ENCODE data around the gene POLR2L.

POLR2L gene

GRCh38 chr11:839875-840617 is 2.3 kb downstream of the POLR2L start:
- H3K4me1 Mint-ChIP-seq, result peaks cover 43% of the 10 kb centered on the region
- H3K36me3 Mint-ChIP-seq, result peaks cover 14% of the 10 kb centered on the region
- peak overlapping the region; percentile 89 for H3K4me3 Mint-ChIP-seq
- no peak for ATAC-seq
- H3K27ac Mint-ChIP-seq, result peak overlapping the region; percentile 84
- H3K9me3 Mint-ChIP-seq, result no peaks in the 10 kb centered on the region
- H3K27me3 Mint-ChIP-seq, result peaks cover 19% of the 10 kb centered on the region

- Mint-ChIP-seq H3K27ac (no peak overlapping the region), H3K4me3 (no peak overlapping the region), H3K27me3 (peaks cover 12% of the 10 kb centered on the region), H3K4me1 (peaks cover 41% of the 10 kb centered on the region), H3K36me3 (peaks cover 14% of the 10 kb centered on the region), H3K9me3 (no peaks in the 10 kb centered on the region)
- no peak for ATAC-seq
These were observed 3.1 kb downstream of the POLR2L start for GRCh38 chr11:839280-839623.

GRCh38 chr11:838441-839279 is 3.7 kb downstream of the POLR2L start:
- Mint-ChIP-seq H3K9me3 (no peaks in the 10 kb centered on the region), H3K4me3 (no peak overlapping the region), H3K27ac (no peak overlapping the region), H3K27me3 (peaks cover 6% of the 10 kb centered on the region), H3K4me1 (peaks cover 43% of the 10 kb centered on the region), H3K36me3 (peaks cover 14% of the 10 kb centered on the region)
- ATAC-seq, result no peak

GRCh38 chr11:837990-838307 is 4.4 kb downstream of the POLR2L start:
- Mint-ChIP-seq H3K9me3 (no peaks in the 10 kb centered on the region), H3K4me1 (peaks cover 38% of the 10 kb centered on the region), H3K27me3 (no peaks in the 10 kb centered on the region), H3K4me3 (no peak overlapping the region), H3K27ac (no peak overlapping the region), H3K36me3 (peaks cover 14% of the 10 kb centered on the region)
- no peak for ATAC-seq

- Mint-ChIP-seq H3K4me1 (peaks cover 40% of the 10 kb centered on the region), H3K27me3 (peaks cover 1% of the 10 kb centered on the region), H3K36me3 (peaks cover 14% of the 10 kb centered on the region), H3K4me3 (no peak overlapping the region), H3K27ac (no peak overlapping the region), H3K9me3 (no peaks in the 10 kb centered on the region)
- ATAC-seq, result no peak
These were observed 4.9 kb downstream of the POLR2L start for GRCh38 chr11:837189-837989.

- no peak overlapping the region for H3K27ac Mint-ChIP-seq
- ATAC-seq, result no peak
- H3K9me3 Mint-ChIP-seq, result no peaks in the 10 kb centered on the region
- no peak overlapping the region for H3K4me3 Mint-ChIP-seq
- H3K27me3 Mint-ChIP-seq, result peaks cover 8% of the 10 kb centered on the region
- peaks cover 47% of the 10 kb centered on the region for H3K4me1 Mint-ChIP-seq
- H3K36me3 Mint-ChIP-seq, result peaks cover 14% of the 10 kb centered on the region
These were observed 5.6 kb downstream of the POLR2L start for GRCh38 chr11:836700-837099.

GRCh38 chr11:836274-836673 is 6.1 kb downstream of the POLR2L start:
- peaks cover 48% of the 10 kb centered on the region for H3K4me1 Mint-ChIP-seq
- H3K4me3 Mint-ChIP-seq, result no peak overlapping the region
- no peak overlapping the region for H3K27ac Mint-ChIP-seq
- peaks cover 12% of the 10 kb centered on the region for H3K27me3 Mint-ChIP-seq
- no peaks in the 10 kb centered on the region for H3K9me3 Mint-ChIP-seq
- peaks cover 14% of the 10 kb centered on the region for H3K36me3 Mint-ChIP-seq
- no peak for ATAC-seq

GRCh38 chr11:834371-835316 is 7.7 kb downstream of the POLR2L start:
- H3K4me3 Mint-ChIP-seq, result peak overlapping the region; percentile 74
- peak overlapping the region; percentile 62 for H3K27ac Mint-ChIP-seq
- peaks cover 14% of the 10 kb centered on the region for H3K36me3 Mint-ChIP-seq
- ATAC-seq, result no peak
- H3K4me1 Mint-ChIP-seq, result peaks cover 50% of the 10 kb centered on the region
- H3K27me3 Mint-ChIP-seq, result peaks cover 13% of the 10 kb centered on the region
- H3K9me3 Mint-ChIP-seq, result no peaks in the 10 kb centered on the region

- H3K36me3 Mint-ChIP-seq, result peaks cover 11% of the 10 kb centered on the region
- H3K27ac Mint-ChIP-seq, result peak overlapping the region; percentile 62
- H3K4me3 Mint-ChIP-seq, result peak overlapping the region; percentile 74
- peaks cover 56% of the 10 kb centered on the region for H3K4me1 Mint-ChIP-seq
- no peaks in the 10 kb centered on the region for H3K9me3 Mint-ChIP-seq
- ATAC-seq, result no peak
- H3K27me3 Mint-ChIP-seq, result peaks cover 21% of the 10 kb centered on the region
These were observed 8.4 kb downstream of the POLR2L start for GRCh38 chr11:833849-834311.

- Mint-ChIP-seq H3K4me1 (peaks cover 58% of the 10 kb centered on the region), H3K36me3 (peaks cover 8% of the 10 kb centered on the region), H3K4me3 (peak overlapping the region; percentile 74), H3K9me3 (no peaks in the 10 kb centered on the region), H3K27ac (peak overlapping the region; percentile 62), H3K27me3 (peaks cover 23% of the 10 kb centered on the region)
- peak; percentile 35 for ATAC-seq
These were observed 9.1 kb downstream of the POLR2L start for GRCh38 chr11:833114-833791.

- peaks cover 23% of the 10 kb centered on the region for H3K27me3 Mint-ChIP-seq
- H3K4me3 Mint-ChIP-seq, result peak within 1 kb of the TSS; percentile 74
- H3K27ac Mint-ChIP-seq, result peak within 1 kb of the TSS; percentile 62
- no peaks in the 10 kb centered on the region for H3K9me3 Mint-ChIP-seq
- H3K4me1 Mint-ChIP-seq, result peaks cover 61% of the 10 kb centered on the region
- peak; percentile 67 for ATAC-seq
- peaks cover 4% of the 10 kb centered on the region for H3K36me3 Mint-ChIP-seq
These were observed 9.7 kb downstream of the POLR2L start, which contains the start of gene CD151 for GRCh38 chr11:832529-833113. Gene CD151 (plus strand): TSS chr11:832952. CDS start chr11:836070, 3,118 bp downstream.

GRCh38 chr11:831961-832528 is 10.3 kb downstream of the POLR2L start:
- no peak for ATAC-seq
- Mint-ChIP-seq H3K4me3 (peak overlapping the region; percentile 63), H3K36me3 (no peaks in the 10 kb centered on the region), H3K27me3 (peaks cover 23% of the 10 kb centered on the region), H3K4me1 (peaks cover 61% of the 10 kb centered on the region), H3K27ac (no peak overlapping the region), H3K9me3 (no peaks in the 10 kb centered on the region)

- Mint-ChIP-seq H3K27ac (no peak overlapping the region), H3K9me3 (no peaks in the 10 kb centered on the region), H3K4me3 (peak overlapping the region; percentile 59), H3K27me3 (peaks cover 23% of the 10 kb centered on the region), H3K36me3 (no peaks in the 10 kb centered on the region), H3K4me1 (peaks cover 65% of the 10 kb centered on the region)
- ATAC-seq, result no peak
These were observed 11.0 kb downstream of the POLR2L start for GRCh38 chr11:831118-831864.
